IgD-negative memory B cell (primary cell): Measurements from ENCODE around the gene NCKAP5. TPM values are rescaled to one million over a fixed set of nuclear protein-coding genes. Genes with fewer than 3 reads are reported as not detected.

Experiments used
- H3K27ac Mint-ChIP-seq, 3 donors: one replicate each; pipeline ENCODE4 v1.8.0; 2020 to 2022; ENCODE audit warnings: mild to moderate bottlenecking in 3 of 3, mixed read lengths in 3 of 3, moderate library complexity in 1 of 3
- H3K27me3 Mint-ChIP-seq: one replicate; pipeline ENCODE4 v1.8.0; 2021; ENCODE audit warnings: mixed read lengths
- H3K36me3 Mint-ChIP-seq: one replicate; pipeline ENCODE4 v1.8.0; 2020; ENCODE audit warnings: mild to moderate bottlenecking, mixed read lengths
- H3K4me1 Mint-ChIP-seq, 3 donors: one replicate each; pipeline ENCODE4 v1.8.0; 2020 to 2022; ENCODE audit warnings: mixed read lengths in 3 of 3, mild to moderate bottlenecking in 1 of 3
- H3K4me3 Mint-ChIP-seq, 4 donors: one replicate each; pipeline ENCODE4 v1.8.0; 2020 to 2022; ENCODE audit warnings: mild to moderate bottlenecking in 4 of 4, mixed read lengths in 4 of 4, moderate library complexity in 3 of 4
- H3K9me3 Mint-ChIP-seq, 3 donors: one replicate each; pipeline ENCODE4 v1.8.0; 2020 to 2021; ENCODE audit warnings: mixed read lengths in 3 of 3, mild to moderate bottlenecking in 1 of 3
- polyA plus RNA-seq: library from polyadenylated mRNA; unstranded; fragments of 300-500 nt; fragmentation: Illumina TruSeq; gene quantifications from one replicate; pipeline ENCODE4 v1.2.3, GENCODE V29; 2021

NCKAP5 gene
- polyA plus RNA-seq, 1 donor from 2014 or later: not detected

DNA sequence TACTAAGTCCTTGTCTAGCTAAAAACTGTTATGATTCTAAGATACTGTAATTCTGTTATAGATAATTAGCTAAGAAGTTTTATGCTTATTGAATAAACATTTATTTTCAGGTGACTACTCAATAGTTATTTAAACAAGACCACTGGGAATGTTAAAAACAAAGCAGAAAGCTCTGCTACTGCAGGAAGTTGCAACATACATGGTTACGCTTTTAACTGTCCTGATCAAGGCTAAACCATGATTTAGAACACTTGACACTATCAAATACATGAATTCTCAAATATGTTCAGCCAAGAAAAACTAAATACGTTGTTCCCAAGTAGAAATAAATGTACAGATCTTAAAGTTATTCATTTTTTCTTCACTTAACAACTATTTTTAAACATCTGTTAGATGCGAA is 263.9 kb downstream of the NCKAP5 start:
- no peaks in the 10 kb centered on the region for H3K27me3 Mint-ChIP-seq
- peaks cover 0 to 5% (median 0%) of the 10 kb centered on the region in 3 donors for H3K9me3 Mint-ChIP-seq
- H3K27ac Mint-ChIP-seq: no peak overlapping the region
- no peak overlapping the region for H3K4me3 Mint-ChIP-seq
- no peaks in the 10 kb centered on the region for H3K36me3 Mint-ChIP-seq
- H3K4me1 Mint-ChIP-seq: no peaks in the 10 kb centered on the region

DNA sequence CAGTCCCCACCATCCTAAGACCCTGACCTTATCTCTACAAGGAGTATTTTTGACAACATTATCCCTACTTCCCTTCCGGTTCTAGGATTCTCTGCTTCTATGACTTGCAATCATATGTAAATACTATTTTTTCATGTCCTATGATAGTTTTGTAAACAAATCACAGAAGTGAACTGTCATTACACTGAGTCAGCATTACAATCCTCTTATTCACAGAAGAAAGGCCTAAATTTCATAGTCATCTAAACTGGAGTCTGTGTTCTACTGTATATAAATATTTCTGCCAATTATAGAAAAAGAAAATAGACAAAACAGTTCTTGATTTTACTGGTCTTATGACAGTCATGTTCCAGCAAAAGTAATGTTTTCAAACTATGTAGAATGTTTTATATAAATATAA is 265.1 kb downstream of the NCKAP5 start:
- H3K4me3 Mint-ChIP-seq: no peak overlapping the region
- H3K27me3 Mint-ChIP-seq: no peaks in the 10 kb centered on the region
- no peaks in the 10 kb centered on the region for H3K4me1 Mint-ChIP-seq
- peaks cover 0 to 5% (median 1%) of the 10 kb centered on the region in 3 donors for H3K9me3 Mint-ChIP-seq
- H3K36me3 Mint-ChIP-seq: no peaks in the 10 kb centered on the region
- no peak overlapping the region for H3K27ac Mint-ChIP-seq

DNA sequence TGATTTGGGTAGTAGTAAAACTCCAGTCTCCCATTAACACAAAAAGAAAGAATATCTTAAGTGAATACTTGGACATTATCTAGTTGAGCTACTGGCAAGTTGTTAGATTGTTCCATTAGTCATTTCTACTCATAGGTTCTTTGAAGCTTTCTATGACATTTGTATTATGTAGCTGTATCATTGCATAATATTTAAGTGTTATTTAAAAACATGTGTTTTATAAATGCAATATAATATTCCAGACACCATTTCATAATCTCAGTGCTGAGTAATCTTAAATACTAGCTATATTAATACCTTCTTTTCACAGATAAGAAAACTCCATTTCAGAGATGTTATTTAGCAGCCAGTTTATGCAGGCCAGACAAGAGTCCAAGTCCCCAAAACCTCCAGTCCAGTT is 271.9 kb downstream of the NCKAP5 start:
- H3K36me3 Mint-ChIP-seq: no peaks in the 10 kb centered on the region
- no peak overlapping the region for H3K27ac Mint-ChIP-seq
- H3K4me3 Mint-ChIP-seq: no peak overlapping the region
- H3K9me3 Mint-ChIP-seq: peaks cover 0 to 1% (median 0%) of the 10 kb centered on the region in 3 donors
- no peaks in the 10 kb centered on the region for H3K27me3 Mint-ChIP-seq
- H3K4me1 Mint-ChIP-seq: no peaks in the 10 kb centered on the region

DNA sequence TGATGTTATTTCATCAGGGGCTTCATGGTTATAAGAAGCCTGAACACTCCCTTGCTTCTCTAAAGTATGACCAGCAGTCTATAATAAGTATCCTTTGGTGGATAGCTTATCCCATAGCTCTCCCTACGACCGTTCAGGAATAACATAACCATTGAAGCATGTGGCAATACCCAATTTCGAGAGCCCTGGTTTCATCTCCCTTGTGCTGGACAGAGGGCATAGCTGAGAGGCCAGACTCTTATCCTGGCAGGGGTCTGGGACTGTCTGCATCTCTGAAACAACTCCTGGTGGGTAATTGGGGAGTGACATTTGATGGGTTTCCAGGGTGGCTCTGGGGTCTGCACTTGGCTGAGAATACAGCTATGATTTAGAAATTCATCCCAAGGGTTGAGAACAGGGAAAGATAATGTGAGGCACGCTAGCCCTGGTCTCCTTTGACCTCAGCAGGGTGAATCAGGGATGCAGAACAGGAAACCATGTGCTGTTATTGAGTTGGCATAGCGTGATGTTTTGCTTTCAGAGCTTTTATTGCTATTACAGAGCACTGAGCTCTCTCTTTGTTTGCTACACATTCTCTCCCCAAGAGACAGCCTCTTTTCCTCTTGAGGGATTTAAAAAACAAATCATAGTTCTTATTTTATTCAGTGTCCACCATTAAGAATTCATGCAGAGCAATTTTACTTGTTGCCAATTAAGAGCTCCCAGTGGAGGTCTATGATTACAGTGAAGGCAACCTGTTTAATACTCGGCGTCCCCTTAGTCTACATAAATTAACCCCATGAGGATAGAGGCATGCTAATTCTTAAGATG is 274.5 kb downstream of the NCKAP5 start:
- H3K36me3 Mint-ChIP-seq: no peaks in the 10 kb centered on the region
- no peaks in the 10 kb centered on the region for H3K4me1 Mint-ChIP-seq
- no peak overlapping the region for H3K27ac Mint-ChIP-seq
- no peaks in the 10 kb centered on the region for H3K27me3 Mint-ChIP-seq
- H3K4me3 Mint-ChIP-seq: no peak overlapping the region
- H3K9me3 Mint-ChIP-seq: no peaks in the 10 kb centered on the region

DNA sequence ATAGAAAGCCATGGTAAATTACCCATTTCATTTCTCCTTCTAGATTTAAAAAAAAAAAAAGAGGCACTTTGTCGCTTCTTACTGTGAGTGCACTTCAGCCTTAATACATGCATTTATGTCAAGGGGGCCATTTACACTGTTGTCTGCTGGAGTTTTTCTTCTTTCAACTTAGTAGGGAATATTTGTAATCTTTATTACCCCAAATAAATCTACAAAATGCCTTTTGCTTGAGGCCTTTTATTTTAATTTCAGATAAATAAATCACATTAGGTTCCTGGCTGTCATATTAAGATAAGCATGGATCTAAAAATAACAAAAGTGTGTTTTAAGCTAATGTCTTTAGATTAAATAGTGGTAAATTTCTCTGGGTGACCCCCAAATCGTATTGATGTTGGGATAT is 276.0 kb downstream of the NCKAP5 start:
- Mint-ChIP-seq H3K27me3 (no peaks in the 10 kb centered on the region), H3K27ac (no peak overlapping the region), H3K36me3 (no peaks in the 10 kb centered on the region), H3K9me3 (no peaks in the 10 kb centered on the region), H3K4me1 (no peaks in the 10 kb centered on the region), H3K4me3 (no peak overlapping the region)

DNA sequence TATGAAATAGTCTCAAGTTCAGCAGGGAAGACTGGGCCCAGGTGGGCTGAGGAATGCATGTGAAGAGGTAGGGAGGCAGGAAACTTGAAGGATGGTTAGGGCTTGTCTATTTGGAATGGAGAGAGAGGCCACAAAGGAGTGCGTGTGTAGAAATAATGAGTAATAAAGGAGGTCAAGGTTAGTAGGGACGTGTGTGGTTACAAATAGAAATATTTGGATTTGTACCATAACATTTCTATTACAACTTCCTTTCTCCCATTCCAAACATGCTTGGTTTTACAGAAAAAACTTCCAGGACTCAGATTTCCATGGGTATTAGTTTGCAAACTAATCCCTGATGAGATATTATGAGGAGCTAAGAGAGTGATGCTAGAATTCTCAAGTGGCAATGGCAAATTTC is 280.6 kb downstream of the NCKAP5 start:
- Mint-ChIP-seq H3K36me3 (no peaks in the 10 kb centered on the region), H3K27me3 (no peaks in the 10 kb centered on the region), H3K27ac (no peak overlapping the region), H3K4me3 (no peak overlapping the region), H3K4me1 (no peaks in the 10 kb centered on the region), H3K9me3 (peaks cover 0 to 2% (median 0%) of the 10 kb centered on the region in 3 donors)

DNA sequence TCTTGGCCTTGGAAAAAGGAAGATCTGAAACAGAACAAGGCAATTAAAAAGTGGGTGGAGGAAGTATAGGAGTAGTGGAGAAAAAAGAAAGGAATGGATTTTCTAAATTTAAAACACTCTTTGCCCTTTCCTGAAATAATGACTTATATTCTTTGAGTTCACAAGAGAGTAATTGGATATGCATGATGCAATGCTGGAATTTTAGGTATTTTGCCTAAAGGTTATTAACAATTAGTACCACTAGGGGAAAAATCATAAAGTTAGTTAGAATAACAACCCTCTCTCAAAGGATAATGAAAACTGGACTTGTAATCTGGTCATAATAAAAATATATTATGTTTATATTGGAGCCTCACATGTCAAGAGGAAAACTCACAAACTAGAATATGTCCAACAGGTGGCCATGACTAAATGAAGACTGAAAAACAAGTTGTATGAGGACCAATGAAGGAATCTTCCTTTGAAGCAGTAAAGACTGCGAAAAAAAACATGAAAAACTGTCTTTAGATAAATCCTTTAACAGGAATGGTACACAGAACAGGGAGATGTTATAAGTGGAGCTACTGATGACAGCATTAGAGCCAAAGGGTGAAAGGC is 281.8 kb downstream of the NCKAP5 start:
- H3K36me3 Mint-ChIP-seq: no peaks in the 10 kb centered on the region
- no peak overlapping the region for H3K4me3 Mint-ChIP-seq
- H3K4me1 Mint-ChIP-seq: no peaks in the 10 kb centered on the region
- H3K27me3 Mint-ChIP-seq: peaks cover 2% of the 10 kb centered on the region
- peaks cover 0 to 2% (median 0%) of the 10 kb centered on the region in 3 donors for H3K9me3 Mint-ChIP-seq
- H3K27ac Mint-ChIP-seq: no peak overlapping the region

DNA sequence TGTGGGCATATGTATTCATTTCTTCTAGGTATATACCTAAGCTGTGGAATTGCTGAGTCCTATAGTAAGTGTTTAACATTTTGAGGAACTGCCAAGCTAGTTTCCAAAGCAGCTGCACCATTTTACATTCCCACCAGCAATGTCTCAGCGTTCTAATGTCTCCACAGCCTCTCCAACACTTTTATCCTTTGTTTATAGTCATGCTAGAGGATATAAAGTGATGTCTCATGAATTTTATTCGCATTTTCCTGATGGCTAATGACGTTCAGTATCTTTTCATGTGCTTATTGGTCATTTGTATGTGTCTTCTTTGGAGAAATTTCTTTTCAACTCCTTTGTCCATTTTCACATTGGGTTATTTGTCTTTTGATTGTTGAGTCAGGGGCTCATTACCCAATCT is 295.2 kb downstream of the NCKAP5 start:
- Mint-ChIP-seq H3K27me3 (peaks cover 2% of the 10 kb centered on the region), H3K27ac (no peak overlapping the region), H3K36me3 (no peaks in the 10 kb centered on the region), H3K9me3 (peaks cover 0 to 2% (median 0%) of the 10 kb centered on the region in 3 donors), H3K4me1 (no peaks in the 10 kb centered on the region), H3K4me3 (no peak overlapping the region)

DNA sequence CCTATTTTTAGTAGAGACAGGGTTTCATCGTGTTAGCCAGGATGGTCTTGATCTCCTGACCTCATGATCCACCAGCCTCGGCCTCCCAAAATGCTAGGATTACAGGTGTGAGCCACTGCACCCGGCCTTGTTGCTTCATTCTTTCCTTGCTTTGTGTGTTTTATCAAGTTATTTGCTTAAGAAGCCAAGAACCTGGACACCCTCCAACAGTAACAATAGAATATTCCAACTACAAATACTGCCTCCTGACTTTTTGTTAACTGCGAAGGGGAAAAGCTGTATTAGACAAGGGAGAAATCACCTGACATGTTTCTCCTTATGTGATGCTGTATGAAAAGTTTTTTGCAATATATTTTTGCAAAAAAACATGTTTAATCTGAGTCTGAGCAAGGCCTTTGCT is 297.2 kb downstream of the NCKAP5 start:
- Mint-ChIP-seq H3K4me1 (peaks cover 0 to 2% (median 0%) of the 10 kb centered on the region in 3 donors), H3K4me3 (no peak overlapping the region), H3K9me3 (peaks cover 0 to 2% (median 0%) of the 10 kb centered on the region in 3 donors), H3K27ac (no peak overlapping the region), H3K27me3 (peaks cover 8% of the 10 kb centered on the region), H3K36me3 (no peaks in the 10 kb centered on the region)

DNA sequence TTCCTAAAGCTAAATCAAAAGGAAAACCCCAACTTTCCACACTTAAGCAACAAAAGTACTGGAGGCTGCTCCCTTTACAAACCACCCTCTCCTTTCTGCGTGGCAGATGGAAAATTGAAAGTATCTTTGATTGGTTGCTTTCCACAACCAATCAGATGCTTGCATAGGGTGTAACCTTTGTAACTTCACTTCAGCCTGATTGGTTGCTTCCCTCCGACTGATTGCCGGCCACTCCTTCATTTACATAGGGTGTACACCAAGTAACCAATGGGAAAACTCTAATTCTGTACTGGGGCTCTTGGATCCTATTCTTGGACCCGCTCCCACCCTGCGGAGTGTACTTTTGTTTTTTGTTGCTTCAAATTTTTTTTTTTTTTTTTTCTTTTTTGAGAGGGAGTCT is 297.7 kb downstream of the NCKAP5 start:
- Mint-ChIP-seq H3K9me3 (no peaks in the 10 kb centered on the region), H3K27ac (no peak overlapping the region), H3K4me1 (peaks cover 0 to 2% (median 0%) of the 10 kb centered on the region in 3 donors), H3K36me3 (no peaks in the 10 kb centered on the region), H3K4me3 (no peak overlapping the region), H3K27me3 (peaks cover 8% of the 10 kb centered on the region)

DNA sequence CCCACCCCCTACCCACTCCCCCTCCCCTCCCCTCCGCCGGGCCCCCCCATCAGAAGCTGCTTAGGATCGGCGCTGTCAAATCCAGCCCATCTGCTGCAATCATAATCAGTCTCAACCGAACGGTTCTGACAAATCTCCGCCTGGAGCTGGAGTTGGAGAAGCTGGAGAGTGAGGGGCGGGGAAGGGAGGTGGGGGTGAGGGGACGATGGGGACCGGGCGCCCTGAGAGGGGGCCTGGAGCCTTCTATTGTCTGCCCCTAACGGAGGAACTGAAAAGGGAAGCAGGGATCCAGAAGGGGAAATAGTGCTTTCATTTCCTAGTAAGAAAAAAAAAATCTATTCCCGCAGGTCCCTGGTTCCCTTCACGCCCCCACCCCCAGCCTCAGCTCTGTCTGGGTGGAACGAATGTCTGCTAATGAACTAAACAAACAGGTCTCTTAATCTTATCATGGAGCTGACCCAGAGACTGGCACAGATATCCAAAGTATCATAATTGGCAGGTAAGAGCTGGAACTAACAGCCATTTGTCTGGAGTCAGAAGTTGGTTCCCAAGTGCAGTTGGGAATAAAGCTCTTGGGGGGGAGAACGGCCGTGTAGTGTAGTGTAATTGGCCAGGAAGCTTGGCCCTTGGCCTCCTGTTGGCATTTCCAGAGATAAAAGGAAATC is 301.2 kb downstream of the NCKAP5 start:
- H3K36me3 Mint-ChIP-seq: no peaks in the 10 kb centered on the region
- no peak overlapping the region for H3K4me3 Mint-ChIP-seq
- peaks cover 18% of the 10 kb centered on the region for H3K27me3 Mint-ChIP-seq
- no peak overlapping the region for H3K27ac Mint-ChIP-seq
- H3K4me1 Mint-ChIP-seq: peaks cover 0 to 6% (median 4%) of the 10 kb centered on the region in 3 donors
- H3K9me3 Mint-ChIP-seq: no peaks in the 10 kb centered on the region

DNA sequence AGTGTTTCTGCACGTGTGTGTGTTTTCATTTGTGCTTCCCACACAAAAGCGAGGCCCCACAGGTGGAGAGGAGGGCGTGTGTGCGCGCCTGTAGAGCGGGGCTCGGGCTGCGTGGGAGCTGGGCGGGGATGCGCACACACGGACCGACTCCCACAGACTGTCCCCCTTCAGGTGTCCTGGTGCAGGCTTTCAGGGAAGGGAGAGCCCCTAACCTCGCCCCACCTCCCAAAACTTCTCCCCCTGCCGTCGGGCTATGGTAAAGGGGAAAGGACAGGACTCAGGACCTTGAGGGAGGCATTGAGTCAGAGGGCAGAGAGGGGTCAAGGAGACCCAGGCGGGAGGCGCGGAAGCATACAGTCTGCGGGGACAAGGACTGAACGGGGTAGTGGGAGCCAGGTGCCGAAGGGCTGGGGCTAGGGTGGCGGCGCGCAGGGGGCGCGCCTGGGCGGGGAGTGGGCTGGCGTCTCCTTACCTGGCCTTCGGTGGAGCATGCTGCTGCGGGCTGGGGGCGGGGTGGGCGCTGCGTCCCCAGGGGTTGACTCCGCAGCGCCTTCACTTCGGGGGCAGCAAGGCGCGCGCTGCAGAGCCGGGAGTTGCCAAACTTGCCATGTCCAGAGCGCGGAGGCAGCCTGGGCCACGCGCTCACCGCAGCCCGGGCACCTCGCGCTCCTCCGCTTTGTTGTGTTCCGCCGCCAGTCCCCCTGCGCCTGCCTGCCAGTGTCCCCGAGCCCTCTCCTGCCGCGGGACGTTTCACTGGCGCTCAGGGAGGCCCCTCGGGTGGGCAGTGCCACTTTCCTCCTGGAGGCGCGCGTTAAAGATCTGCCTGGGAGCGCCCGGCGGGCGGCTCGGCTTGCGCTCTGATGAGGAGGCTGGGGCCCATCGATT is 302.0 kb downstream of the NCKAP5 start:
- H3K27ac Mint-ChIP-seq: no peak overlapping the region
- H3K36me3 Mint-ChIP-seq: no peaks in the 10 kb centered on the region
- peaks cover 18% of the 10 kb centered on the region for H3K27me3 Mint-ChIP-seq
- no peak overlapping the region for H3K4me3 Mint-ChIP-seq
- H3K4me1 Mint-ChIP-seq: peaks cover 0 to 6% (median 4%) of the 10 kb centered on the region in 3 donors
- H3K9me3 Mint-ChIP-seq: no peaks in the 10 kb centered on the region

DNA sequence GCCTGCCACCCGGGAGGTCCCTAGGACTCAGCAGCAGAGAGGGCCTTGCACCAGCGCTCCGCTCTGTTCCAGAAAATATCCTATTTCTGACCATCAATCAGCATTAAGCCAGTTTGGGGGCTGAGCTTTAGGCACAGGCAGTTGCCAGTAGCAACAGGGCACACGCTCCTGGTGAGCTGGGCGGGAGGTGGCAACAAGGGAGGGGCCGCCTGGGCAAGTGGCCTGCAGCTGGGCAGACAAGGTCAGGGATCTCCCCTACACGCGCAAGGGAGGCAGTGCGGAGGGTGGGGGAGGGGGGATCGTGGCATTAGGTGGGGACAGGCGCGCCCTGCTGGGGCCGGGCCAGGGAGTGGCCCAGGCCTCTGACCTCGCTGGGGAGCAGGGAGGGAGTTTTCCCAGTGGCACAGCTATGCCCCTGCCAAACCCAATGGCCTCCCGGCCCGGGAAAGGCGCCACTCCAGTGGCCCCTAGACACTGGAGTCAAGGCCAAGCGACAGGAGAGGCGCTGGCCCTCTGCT is 302.8 kb downstream of the NCKAP5 start:
- Mint-ChIP-seq H3K36me3 (no peaks in the 10 kb centered on the region), H3K4me1 (peaks cover 0 to 6% (median 4%) of the 10 kb centered on the region in 3 donors), H3K4me3 (no peak overlapping the region), H3K27ac (no peak overlapping the region), H3K27me3 (peaks cover 18% of the 10 kb centered on the region), H3K9me3 (no peaks in the 10 kb centered on the region)

DNA sequence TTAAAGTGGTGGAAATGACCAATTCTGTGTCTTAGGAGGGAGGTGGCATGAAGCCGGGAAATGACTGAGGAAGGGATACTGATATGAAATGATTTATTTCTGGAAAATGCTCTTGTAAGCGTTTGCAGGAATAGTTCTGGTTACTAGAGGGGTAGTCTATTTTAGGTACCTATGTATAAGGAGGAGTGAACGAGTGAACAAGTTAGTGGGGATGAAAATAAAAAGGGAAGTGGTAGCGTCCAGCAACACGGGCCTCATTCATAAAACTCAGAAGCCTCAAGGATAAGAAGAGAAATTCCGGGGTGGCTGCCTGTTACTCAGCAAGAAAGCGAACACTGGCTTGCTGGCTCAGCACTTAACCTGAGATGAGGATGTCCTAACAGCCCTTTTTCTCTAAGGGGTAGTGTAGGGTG is 303.3 kb downstream of the NCKAP5 start:
- peaks cover 18% of the 10 kb centered on the region for H3K27me3 Mint-ChIP-seq
- no peak overlapping the region for H3K27ac Mint-ChIP-seq
- H3K36me3 Mint-ChIP-seq: no peaks in the 10 kb centered on the region
- no peaks in the 10 kb centered on the region for H3K9me3 Mint-ChIP-seq
- peaks cover 0 to 6% (median 4%) of the 10 kb centered on the region in 3 donors for H3K4me1 Mint-ChIP-seq
- H3K4me3 Mint-ChIP-seq: no peak overlapping the region
